HPDE6-E6E7 (cell line): ENCODE measurements around the gene CD83.

ENCODE experiments used
- DNase-seq: peaks from one replicate; pipeline ENCODE4 v3.0.0; 2011; ENCODE audit warnings: missing footprints; ENCODE audit errors: extremely low spot score

The CD83 gene

DNA sequence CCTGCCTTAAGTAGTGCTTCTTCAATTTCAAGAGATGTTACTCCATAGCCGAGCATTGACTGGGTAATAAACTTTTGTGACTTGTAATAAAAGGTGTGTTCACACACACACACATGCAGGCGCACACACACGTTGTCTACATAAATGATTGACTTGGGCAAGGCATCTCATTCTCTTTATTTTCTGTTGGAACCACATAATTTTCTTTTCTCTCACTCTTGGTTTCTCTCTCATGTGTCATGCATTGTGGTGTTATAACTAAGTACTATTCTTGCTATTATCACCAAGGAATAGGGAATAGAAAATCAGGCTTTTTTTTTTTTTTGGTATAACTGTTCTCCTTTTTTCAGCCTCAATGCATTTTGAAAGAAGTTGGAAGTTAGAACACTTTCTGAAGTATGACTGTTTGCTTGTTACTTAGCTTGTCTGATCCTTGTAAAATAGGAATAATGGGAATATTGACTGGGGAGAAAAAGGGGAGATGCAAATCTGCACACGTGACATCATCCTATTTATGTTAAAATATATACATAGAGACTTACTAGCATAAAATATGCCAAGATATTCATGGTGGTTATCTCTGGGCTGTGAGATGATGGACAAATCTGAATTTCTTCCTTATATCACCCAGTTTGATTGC is 26.1 kb upstream of the CD83 start:
- no peak for DNase-seq

DNA sequence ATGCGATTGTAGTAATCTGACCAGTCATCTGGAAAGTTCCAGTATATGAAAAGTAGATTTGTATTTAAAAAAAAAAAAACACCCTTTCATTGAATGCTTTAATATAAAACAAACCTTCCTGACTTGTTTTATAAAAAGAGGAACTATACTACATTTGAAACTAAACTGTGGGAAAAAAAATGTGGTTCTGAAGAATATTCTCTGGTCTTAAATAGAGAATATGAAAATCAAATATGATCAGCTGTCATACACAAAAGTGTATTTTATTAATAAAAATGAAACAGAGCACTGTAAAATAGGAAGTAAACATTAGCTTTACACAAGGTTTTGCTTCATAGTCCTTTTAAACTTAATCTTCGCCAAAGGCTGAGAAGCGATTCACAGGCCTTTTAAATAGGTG is 25.3 kb upstream of the CD83 start:
- DNase-seq, result no peak

DNA sequence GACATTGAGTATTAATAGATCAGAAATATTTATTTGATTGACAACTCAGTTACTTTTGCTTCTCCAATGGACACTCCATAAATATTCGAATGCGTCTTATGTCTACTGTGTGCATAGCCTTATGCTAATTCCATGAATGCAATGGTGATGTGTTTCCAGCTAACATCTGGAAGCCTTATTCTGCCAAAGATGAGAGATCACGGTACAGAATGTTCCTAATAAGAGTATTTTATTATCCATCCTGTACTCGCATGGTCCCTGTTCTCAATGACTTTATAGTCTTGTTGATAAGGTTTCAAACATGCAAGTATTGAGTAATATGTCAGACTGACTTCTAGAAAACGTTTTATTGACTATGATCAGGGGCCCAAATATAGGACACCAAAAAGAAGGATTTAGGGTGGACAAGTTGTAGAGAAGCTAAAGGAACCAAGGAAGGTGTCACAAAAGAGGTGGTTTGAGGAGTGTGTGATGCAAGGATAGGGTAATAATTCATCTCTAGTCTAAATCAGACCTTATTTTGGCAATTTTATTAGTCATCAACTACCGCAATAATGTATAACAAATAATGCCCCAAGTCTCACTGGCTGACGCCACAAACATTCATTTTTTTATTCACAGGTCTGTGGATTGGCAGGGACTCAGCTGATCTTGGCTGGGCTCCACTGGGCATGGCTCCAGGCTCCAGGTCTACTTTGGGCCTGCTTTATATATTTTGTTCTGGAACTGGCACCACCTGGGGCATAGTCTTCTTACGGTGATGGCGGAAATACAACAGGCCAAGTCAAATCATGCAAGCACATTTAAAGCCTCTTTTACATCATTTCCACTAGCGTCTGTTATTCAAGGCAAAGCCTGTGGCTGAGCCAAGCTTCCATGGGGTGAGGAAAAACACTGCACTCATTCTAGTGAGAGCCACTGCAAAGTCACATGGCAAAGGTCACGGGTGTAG is 24.5 kb upstream of the CD83 start:
- DNase-seq, result no peak

DNA sequence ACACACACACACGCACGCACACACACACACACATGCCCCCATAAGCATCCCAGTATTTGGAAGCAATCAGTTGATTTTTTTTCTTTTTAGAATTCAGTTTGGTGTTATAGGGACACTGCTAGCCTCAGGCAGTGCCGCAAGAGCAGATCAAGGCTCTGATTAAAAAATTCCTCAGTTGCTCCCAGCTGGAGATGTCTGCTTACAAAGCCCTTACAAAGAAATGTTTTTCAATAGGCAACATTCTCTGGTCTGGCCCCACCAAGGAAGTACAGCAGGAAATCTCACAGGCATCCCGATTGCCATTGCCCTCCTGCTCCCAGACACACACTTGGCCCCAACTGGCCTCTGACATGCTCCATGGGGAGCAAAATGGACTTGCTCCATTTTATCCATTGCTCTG is 22.9 kb upstream of the CD83 start:
- DNase-seq, result no peak

DNA sequence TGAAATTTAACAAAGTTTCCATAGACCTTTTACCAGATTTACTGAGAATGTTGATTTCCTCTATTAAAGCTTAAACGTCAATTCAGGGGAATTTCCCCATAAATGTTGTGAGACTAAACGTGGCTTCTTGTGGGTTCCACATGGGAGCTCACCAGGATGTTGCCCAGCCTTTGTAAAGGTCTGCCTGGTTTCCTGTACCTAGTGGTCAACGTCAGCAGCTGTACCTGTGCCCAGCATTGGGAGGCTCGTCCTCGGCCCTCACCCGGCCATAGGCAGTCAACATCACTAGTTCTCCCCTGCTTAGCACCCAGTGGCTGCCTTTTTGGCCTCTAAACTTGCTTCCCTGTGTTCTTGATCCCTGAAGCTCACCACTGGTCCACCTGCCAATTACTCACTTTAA is 22.1 kb upstream of the CD83 start:
- DNase-seq, result no peak

DNA sequence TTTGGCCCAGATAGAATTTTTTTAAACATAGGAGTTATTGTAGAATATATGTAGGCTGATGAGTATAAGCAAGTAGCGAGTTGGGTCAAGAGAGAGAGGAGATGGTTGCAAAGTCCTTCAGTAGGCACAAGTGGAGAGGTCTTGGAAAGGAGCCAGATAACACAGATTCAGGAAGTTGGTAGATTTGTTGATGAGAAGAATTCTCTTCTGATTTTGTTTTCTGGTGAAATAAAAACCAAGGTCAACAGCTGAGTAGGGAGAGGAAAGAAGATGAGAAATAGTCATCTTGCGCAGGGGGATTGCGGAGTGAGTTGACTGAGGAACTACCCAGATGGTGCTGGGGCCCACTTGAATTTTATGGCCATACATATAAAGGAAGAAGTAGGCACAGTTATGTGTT is 17.4 kb upstream of the CD83 start:
- DNase-seq, result no peak

DNA sequence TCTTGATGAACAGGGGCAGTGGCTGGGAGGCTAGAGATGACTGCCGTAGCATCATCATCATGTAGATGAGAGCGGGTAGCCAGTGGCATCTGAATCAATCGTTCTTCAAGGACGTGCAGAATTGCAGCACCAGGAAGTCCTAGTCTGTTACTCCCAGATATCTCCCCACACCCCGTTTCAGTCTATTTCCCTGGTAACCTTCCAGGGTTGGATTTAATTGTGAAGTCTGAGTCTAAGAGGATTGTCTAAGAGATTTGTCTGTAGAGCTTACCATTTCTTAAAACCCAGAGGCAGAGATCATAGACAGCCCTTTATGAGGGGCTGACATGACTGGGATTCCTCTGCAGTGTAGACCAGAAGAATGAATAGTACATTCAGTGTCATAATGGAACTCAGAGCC is 16.6 kb upstream of the CD83 start:
- no peak for DNase-seq

DNA sequence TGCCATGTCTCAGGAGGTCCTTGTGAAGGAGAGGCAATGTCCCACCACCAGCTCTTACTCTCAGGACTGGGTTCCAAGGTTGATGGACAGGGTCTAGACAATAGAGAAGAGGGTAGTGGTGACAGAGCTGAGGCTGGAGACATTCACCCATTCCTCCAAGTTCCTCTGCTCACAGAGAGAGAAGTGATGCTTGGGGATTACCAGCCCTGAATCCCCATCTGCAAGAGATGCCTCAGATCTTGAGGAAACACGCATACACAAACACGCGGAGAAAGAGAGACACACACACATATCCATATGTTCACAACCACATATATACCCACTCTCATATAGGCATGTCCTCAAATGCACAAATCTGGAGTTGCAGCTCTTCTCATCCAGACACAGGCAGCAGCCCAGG is 15.2 kb upstream of the CD83 start:
- no peak for DNase-seq

DNA sequence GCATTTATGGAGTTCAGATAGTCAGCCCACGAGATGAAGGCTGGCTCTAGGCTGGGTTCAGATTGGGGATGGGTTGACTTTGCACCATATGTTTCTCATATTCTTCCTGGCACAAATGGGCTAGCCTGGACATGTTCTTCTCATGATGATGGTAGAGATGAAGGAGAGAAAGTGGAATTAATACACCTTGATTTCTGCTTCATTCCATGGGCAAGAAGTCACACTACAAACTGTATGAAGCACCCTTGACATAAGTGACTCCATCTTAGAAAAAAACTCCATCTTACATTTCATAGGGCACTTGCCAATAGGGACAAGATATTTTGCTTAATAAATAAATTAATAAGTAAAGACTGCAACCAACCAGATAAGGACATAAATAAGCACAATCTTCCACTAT is 12.0 kb upstream of the CD83 start:
- no peak for DNase-seq

DNA sequence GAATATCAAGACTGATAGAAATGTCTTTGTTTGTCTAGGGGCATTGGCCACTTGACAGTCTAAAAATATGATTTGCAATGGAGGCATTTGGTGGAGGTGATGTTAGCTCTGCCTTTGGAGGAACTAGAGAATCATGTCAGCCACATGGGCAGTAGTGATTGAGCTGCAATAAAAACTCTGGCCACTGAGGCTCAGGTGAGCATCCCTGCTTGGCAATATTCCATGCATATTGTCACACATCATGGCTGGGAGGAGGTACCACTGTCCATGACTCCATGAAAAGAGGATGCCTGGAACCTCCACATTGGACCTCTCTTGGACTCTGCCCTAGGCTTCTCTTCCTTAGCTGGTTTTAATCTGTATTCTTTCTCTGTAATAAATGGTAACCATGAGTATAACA is 10.6 kb upstream of the CD83 start:
- no peak for DNase-seq

DNA sequence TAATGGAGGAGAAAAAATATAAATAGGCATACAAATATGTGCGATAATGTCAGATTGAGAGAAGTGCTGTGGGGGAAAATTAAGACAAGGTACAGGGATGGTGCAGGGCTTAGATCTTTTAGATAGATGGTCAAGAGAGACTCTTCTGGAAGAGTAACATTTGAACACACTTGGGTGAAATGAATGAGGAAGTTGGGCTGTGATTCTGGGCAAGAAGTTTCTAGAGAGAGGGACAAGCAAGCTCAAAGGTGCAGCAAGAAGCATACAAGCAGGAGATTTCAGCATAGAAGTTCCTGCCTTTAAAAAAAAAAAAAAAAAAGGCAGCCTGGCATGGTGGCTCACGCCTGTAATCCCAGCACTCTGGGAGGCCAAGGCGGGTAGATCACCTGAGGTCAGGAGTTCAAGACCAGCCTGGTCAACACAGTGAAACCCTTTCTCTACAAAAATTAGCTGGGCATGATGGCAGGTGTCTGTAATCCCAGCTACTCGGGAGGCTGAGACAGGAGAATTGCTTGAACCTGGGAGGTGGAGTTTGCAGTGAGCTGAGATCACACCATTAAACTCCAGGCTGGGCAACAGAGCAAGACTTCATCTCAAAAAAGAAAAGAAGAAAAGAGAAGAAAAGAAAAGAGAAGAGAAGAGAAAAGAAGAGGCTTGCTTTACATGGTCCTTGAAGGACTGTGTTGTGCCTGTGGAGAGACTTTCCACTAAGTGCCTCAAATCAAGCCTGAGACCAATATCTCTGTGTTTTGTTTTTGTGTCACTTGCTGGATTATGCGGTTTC is 9.7 kb upstream of the CD83 start:
- no peak for DNase-seq

DNA sequence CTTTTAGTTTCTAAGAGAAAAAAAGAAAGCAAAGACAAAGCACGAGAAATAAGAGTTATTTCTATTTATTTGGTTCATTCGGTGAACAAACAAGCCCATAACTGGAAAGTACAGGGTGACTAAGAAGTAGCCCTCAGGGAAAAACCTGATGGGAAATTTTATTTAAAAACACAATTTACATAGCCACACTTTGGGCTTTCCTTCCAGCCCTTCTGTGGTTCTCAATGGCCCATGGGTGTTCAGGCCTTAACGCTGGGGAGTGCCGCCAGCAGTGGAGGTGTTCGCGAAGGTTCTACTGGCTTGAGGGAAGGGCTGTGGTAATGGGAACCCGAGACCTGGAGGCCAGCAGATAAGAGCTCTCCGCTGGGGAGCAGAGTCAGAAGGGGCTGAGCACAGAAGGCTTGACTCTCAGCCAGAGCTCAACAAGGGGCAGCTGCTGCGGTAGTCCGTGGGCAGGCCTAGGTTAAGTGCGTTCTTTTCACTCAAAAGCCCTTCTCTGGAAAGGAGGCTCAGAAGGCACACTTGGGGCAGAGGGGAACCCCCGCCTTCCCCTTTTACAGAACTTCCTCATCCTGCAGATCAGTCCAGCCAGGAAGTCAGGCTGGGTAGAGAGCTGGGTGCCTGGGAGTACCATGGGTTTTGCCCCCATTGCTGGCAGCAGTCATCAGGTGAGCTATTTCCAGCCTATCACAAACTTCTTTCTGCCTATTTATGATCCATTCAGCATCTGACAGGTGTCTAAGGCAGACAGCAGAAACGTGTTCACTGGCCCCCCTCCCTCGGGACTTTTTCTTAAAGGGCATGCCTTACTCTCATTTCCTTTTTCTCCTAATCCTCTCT is 8.8 kb upstream of the CD83 start:
- no peak for DNase-seq

DNA sequence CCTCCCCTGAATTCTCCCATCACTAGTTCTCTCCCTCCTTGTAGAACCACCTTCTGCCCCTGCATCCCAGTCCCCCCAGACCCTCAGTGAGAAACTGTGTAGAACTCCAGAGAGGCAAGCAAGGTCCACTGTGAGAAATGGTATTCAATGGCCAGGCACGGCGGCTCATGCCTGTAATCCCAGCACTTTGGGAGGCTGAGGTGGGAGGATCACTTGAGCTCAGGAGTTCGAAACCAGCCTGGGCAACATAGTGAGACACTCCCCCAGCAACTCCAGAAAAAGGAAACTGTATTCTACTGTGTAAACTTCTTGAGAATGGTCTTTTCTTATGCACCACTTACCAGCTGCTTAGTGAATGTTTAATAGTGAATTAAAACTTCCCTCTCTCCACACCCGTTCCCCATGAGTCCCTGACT is 8.2 kb upstream of the CD83 start:
- no peak for DNase-seq

DNA sequence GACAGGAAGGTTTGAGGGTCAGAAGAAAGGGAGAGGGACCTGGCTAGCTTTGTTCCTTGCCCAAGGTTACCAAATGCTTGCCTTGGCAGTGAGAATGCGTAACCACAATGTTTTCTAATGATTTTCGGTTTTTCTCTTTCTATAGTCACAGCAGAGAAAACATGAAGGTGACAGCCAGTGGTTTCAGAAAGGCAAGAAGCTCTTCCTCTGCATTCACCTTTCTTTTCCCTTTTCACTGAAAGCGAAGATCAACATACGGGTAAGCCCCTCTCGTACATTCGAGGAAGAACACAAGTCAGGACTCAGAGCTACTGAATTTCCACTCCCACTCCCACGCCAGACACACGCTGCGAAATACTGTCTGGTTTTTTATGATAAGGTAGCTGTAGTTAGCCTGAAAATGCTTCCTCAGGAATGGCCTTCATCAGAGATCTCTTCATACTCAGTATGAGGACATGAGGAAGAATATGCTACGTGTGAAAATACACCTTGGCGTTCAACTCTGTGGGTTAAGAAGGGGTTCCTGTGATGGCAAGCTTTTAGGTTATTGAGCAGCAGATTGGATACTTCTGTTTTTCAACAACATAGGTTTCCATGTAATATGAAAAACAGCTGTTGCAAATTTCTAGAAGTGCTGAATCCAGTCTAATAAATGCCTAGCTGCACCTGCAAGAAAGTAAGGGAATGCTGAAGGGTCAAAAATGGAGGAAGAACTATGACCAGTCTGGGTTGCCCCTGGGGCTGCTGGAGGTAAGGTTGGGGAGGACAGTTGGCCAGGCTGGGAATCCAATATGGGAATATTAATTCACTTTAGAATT is 7.4 kb upstream of the CD83 start:
- DNase-seq, result no peak

DNA sequence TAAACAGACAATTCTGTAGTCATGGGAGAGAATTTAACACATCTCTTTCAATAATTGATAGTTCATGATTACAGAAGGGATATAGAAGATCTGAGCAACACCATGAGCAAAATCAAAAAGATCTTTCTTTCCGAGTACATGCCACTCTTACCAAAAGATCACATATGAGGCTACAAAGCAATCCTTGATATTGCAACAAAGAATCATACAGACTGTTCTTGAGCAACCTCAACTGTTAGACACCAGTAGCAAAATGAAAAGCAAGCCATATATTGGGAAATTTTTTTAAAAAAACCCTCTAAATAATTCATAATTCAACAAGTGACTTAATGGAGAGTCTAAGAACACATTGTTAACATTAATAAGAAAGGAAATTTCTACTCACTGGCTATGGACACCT is 3.6 kb upstream of the CD83 start:
- no peak for DNase-seq

DNA sequence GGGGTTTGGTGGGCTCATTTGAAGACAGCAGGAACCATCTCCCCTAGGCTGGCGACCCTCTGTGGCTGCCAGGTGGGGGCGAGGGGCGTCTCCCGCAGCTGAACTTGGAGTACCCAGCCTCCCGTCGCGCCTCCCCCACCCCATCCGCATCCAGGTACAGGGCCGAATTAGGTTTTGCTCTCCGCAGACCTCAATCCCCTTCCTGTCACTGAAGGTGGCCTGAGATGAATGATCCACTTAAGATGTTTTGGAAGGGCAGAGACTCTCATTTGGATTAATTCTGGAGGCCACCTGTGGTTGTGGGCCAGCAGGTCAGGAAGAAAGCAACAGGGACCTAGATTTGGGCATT is 493 bp downstream of the CD83 start:
- no peak for DNase-seq

DNA sequence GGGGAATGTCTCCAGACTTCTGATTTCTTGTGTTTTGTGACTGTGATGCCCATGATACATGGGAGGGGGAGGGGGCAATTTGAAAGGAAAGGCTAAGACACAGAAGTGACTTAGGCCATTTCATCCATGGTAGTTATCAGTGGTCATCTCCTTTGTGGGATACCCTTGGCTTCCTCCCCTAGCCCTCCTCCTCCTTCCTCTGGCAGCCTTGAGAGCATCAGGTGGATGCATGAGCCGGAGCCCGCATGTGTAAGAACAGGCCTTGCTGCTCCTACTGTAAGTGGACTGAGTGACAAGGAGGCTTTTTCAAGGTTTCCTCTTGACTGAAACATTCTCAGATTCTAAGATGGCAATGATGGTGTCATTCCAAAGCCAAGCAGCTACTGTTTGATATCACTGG is 874 bp downstream of the CD83 start:
- DNase-seq, result no peak

DNA sequence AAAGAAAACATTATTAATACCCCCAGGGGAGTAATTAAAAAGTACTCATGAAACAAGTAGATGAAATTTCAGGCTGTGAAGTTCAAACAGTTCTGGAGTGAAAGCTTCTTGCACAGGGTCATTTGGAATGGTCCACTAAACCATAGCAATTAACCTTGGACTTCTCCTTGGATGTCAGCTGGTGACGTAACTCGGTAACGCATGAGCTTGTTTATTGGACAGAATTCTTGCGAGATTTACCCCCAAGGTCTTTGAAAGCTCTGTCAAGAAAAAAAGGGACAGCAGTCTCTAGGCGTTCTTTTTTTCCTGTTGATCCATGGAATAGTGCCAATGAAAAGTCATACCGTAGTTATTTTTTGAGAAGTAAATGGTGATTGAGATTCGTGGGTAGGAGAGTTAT is 2.2 kb downstream of the CD83 start:
- no peak for DNase-seq

DNA sequence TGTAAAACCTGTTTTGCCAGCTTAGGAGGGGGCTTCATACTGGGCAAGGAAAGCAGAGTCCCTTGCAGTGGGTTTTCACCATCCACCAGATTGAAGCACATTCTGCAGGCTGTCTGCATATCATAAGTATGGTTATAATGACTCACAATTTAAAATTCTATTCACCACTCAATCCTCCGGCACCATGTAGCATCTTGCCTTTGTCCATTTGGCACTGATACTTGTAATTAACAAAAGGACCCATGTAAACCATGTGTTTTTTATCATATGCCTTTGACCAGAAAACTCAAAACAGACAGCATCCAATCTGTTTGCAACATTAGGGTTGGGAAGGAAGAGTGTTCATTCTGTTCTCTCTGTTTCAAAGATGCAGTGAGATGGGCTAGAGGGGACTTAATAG is 3.0 kb downstream of the CD83 start:
- no peak for DNase-seq

DNA sequence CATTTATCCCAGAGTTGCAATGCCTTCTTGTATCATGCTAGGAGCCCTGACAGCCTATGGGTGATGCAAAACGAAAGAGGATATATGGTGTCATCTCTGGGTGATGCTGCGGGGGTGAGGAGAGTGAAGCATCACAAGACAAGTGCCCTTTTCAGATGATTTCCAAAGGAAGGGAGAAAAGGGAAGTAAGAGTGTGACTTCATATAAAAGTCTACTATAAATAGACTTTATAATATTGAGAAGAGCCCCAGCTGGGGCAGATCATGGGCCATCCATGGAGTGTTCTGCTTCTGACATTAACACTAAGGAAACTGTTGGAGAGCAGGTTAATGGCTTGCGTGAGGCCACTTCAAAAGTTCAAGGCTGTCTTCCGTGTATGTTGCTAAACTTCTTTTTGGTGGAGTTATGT is 4.4 kb downstream of the CD83 start:
- DNase-seq, result no peak
